GM21515 (cell line): ENCODE results near the gene ZCCHC10.

Experiments used
- ATAC-seq: cut with Tn5 transposase; IDR thresholded peaks from one replicate; pipeline ENCODE4 v1.9.1; 2021; ENCODE audit not compliant: unreplicated experiment

The ZCCHC10 gene

GRCh38 chr5:133025804-133026663 lies at the start of gene ZCCHC10:
Gene ZCCHC10, minus strand, starts transcription at chr5:133026549. Its CDS starts 12 bp downstream, at chr5:133026537.
- ATAC-seq: peak; percentile 95

DNA sequence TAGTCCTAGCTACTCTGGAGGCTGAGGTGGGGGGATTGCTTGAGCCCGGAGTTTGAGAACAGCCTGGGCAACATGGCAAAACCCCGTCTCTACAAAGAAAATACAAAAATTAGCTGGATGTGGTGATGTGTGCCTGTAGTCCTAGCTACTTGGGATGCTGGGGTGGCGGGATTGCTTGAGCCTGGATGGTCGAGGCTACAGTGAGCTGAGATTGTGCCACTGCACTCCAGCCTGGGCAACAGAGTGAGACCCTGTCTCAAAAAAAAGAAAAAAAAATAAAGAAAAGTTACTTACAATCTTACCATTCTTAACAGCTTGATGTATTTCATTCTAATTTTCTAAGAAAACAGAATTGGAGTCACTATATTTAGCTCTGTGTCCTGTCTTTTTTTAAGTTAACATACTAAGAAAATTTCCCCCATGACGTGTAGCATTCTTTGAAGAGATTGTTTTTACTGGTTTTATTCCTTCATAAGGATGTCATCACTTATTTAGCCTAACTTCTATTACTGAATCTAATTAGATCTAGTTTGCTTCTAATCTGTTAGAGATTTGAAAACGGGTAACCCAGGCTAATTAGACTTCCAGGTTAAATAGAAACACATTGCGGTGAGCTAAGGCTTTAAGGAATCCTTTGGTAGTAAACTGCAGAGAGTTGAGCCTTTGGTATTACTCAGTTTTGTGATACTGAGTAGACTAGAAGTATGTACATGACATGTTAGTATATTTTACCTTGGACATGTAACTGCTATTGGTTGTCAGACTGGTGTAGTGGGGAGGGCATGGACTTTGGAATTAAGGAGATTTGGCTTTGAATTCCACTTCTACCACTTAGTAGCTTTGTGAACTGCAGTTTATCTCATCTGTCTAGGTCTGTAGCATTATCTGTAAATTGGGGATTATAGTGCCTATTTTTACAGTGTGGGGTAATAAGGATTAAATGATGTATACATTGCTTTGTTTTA lies 49.5 kb upstream of the ZCCHC10 start:
- ATAC-seq: no peak

GRCh38 chr5:133072021-133072420 lies 45.7 kb upstream of the ZCCHC10 start:
- no peak for ATAC-seq

DNA sequence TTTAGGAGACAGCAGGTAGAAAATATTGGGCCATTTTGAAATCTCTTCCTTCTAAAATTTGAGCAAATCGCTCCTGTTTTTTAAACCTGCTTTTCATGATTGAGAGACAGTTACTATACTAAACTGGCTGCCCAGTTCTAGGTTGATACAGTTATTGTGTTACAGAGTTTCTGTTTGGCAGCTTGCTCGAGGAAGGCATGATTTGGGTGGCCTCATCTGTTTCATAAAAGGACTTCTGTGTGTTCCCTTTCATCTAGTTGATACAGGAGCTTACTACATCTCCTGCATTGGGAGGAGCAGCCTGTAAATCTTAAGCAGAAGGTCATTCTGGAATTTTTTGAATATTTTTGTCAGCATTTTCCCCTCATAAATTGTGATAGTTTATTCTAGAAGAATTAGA lies 39.7 kb upstream of the ZCCHC10 start:
- no peak for ATAC-seq

- ATAC-seq: no peak
Observed at GRCh38 chr5:133065471-133065870, 39.1 kb upstream of the ZCCHC10 start.

DNA sequence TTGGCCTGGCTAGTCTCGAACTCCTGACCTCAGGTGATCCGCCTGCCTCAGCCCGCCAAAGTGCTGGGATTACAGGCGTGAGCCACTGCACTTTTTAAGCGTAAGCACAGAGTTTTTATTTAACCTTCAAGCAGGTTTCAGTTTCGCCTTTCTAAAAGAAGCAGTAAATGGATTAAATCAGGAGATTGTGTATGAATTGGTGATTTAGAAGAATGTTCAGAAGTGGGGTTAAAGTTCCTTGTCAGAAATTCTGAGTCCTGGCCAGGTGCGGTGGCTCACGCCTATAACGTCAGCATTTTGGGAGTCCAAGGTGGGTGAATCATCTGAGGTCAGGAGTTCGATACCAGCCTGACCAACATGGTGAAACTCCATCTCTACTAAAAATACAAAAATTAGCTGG lies 37.6 kb upstream of the ZCCHC10 start:
- ATAC-seq: no peak

- no peak for ATAC-seq
Observed at GRCh38 chr5:133062276-133062675, 35.9 kb upstream of the ZCCHC10 start.

DNA sequence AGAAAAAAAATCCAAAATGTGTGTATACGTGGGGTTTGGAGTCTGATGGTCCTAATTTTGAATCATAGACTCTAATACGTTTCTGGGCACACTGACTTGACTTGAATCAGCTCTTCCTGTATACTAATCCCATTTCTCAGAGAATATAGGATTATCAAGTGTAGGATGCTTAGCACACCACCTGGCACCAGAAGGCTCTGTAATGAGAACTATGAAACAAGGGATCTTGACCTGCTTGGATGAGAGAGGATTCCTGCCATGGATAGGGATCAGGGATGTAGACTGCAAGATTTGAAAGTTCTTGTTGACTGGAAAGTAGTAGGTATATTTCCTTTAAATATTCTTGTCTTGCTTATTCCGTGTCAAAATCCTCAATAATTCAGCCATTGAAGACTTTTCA lies 33.3 kb upstream of the ZCCHC10 start:
- no peak for ATAC-seq

- ATAC-seq: no peak
Observed at GRCh38 chr5:133056891-133057290, 30.5 kb upstream of the ZCCHC10 start.

GRCh38 chr5:133054697-133055471 lies 28.5 kb upstream of the ZCCHC10 start:
- no peak for ATAC-seq

DNA sequence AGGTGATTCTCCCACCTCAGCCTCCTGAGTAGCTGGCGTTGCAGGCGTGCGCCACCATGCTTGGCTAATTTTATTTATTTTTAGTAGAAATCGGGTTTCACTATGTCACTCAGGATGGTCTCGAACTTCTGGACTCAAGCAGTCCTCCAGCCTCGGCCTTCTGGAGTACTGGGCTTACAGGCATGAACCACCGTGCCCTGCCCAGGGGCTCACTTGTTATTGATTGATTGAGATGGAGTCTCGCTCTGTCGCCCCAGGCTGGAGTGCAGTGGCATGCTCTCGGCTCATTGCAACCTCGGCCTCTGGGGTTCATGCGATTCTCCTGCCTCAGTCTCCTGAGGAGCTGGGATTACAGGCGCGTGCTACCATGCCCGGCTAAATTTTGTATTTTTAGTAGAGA lies 27.1 kb upstream of the ZCCHC10 start:
- ATAC-seq: no peak

DNA sequence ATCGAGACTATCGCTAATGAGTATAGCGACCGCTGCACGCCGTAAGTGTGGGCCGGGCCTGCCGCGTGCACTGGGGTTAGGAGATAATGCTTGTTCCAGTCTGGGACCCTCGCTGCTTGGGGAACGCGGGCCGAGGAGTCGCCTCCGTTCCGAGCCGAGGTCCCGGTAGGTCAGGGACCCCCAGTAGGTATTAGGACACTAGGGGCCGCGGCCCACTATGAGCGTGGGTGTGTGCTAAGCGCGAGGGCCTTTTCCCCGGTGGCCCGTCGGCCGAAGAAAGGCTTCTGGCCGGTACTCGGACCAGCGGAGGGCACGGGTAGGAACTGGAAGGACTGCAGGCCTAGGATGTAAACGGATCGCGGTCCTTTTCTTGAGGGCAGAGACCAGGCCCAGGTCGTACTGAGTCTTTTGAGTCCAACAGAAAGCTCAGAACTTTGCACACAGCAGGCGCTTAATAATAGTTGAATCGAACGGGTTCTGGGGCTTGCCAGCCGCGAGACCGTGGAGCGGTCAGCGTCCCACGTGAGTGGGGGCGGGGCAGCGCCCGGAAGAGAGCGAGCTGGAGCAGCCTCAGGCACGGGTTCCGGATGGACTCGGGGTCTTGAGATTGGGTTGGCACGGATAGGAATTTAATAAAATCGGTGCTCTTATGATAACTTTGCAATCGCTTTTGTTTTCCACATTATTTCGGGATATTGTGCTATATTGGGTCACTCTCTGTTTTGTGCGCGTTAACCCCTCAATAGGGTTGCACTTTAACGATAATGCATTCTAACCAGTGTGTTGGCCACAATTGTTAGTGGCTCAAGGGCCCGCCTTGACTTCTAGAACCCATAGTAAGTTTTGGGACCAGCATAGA lies 26.2 kb upstream of the ZCCHC10 start:
- ATAC-seq: peak; percentile 34

DNA sequence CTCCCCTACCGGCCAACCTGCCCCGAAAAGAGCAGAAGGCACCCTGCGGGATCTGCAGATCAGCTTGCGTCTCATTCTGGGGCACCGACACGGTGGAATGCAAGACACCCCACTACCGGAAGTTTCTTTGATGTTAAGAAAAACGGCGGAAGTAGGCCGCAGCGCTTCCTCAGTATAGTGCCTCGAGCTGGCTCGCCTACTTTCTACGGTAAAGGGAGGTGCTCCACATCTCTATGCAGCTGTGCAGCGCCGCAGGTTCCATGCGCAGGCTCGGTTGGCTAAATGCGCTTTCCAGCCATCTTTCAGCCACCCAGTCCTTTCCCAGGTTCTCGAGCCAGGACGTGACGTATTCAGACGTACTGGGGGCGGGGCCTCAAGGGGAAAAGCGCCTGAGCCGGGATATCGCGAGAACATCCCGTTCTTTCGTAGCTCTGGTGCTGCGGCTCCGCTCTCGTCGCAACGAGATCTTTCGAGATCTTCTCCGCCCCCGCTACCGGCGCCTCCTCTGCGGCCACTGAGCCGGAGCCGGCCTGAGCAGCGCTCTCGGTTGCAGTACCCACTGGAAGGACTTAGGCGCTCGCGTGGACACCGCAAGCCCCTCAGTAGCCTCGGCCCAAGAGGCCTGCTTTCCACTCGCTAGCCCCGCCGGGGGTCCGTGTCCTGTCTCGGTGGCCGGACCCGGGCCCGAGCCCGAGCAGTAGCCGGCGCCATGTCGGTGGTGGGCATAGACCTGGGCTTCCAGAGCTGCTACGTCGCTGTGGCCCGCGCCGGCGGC lies 25.4 kb upstream of the ZCCHC10 start, which contains the start of gene HSPA4:
Gene HSPA4, plus strand, starts transcription at position 472 of the 775 bp plus-strand sequence. Its CDS starts 238 bp downstream, at position 710.
- peak; percentile 87 for ATAC-seq

GRCh38 chr5:133051061-133051541 lies 24.8 kb upstream of the ZCCHC10 start:
- ATAC-seq: no peak

- ATAC-seq: no peak
Observed at GRCh38 chr5:133050521-133050920, 24.2 kb upstream of the ZCCHC10 start.

- ATAC-seq: no peak
Observed at GRCh38 chr5:133049726-133050048, 23.3 kb upstream of the ZCCHC10 start.

- ATAC-seq: no peak
Observed at GRCh38 chr5:133048993-133049725, 22.8 kb upstream of the ZCCHC10 start.

DNA sequence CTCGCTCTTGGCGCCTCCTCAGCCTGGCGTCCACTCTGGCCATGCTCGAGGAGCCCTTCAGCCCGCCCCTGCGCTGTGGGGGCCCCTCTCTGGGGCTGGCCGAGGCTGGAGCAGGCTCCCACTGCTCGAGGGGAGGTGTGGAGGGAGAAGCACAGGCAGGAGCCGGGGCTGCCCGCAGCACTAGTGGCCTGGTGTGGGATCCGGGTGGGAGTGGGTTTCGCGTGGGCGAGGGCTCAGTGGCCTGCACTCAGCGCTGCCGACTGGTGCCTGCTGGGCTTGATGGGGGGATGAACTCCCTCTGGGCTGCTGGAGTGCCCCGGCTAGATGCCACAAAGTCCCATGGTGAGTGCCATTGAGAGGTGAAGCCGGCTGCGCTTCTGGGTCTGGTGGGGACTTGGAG lies 21.1 kb upstream of the ZCCHC10 start:
- ATAC-seq: no peak
